ENCODE data around the gene AKAP10. TPM values are rescaled to one million over a fixed set of nuclear protein-coding genes. Genes with fewer than 3 reads are reported as not detected.

Gene AKAP10
- total RNA-seq, 4 donors from 2014 or later: 16.9 to 26.7 (median 21.3) TPM

DNA sequence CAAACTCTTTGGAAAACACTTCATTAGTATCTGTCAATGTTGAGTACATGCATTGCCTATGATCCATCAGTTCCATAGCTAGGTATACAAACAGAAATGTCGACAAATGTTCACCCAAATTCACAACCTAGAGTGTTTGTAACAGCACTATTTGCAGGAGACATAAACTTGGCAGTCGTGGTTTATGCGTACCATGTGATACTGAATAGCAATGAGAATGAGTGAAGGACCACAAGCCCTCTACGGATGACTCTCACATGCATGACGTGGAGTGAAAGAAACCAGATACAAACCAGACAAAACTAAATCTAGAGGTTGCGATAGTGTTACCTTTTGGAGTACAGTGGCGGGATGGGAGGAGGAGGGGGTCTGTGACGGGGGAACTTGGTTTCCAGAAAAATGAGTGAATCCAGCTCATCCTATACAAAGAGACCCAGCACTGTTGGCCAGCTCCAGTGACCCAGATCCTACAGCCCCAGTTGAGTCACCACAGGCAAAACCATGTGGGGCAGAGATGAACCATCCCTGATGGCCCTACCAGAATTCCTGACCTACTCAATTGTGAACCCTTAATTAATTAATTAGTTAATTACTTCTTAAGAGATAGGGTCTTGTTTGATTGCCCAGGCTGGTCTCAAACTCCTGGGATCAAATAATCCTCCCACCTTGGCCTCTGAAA, 94.0 kb downstream of the AKAP10 start:
- H3K27ac ChIP-seq: no peak overlapping the region
- H3K36me3 ChIP-seq: no peaks in the 10 kb centered on the region
- TF ChIP-seq, protein P1, sequence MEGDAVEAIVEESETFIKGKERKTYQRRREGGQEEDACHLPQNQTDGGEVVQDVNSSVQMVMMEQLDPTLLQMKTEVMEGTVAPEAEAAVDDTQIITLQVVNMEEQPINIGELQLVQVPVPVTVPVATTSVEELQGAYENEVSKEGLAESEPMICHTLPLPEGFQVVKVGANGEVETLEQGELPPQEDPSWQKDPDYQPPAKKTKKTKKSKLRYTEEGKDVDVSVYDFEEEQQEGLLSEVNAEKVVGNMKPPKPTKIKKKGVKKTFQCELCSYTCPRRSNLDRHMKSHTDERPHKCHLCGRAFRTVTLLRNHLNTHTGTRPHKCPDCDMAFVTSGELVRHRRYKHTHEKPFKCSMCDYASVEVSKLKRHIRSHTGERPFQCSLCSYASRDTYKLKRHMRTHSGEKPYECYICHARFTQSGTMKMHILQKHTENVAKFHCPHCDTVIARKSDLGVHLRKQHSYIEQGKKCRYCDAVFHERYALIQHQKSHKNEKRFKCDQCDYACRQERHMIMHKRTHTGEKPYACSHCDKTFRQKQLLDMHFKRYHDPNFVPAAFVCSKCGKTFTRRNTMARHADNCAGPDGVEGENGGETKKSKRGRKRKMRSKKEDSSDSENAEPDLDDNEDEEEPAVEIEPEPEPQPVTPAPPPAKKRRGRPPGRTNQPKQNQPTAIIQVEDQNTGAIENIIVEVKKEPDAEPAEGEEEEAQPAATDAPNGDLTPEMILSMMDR (IDR thresholded peaks at IDR 0.05): no peak
- no peak for TF ChIP-seq POLR2AphosphoS5 (IDR thresholded peaks at IDR 0.05)
- TF ChIP-seq POLR2A (IDR thresholded peaks at IDR 0.05): no peak
- no peak for TF ChIP-seq EP300 (IDR thresholded peaks at IDR 0.05)
- H3K27me3 ChIP-seq: no peaks in the 10 kb centered on the region
- DNase-seq (ENCODE audit: low spot score in 2 of 2): no peak
- 79% methylated on average over 8 of the region's 8 CpGs for WGBS
- H3K9me3 ChIP-seq: no peaks in the 10 kb centered on the region
- H3K4me1 ChIP-seq: no peaks in the 10 kb centered on the region
- no peak overlapping the region for H3K4me3 ChIP-seq

DNA sequence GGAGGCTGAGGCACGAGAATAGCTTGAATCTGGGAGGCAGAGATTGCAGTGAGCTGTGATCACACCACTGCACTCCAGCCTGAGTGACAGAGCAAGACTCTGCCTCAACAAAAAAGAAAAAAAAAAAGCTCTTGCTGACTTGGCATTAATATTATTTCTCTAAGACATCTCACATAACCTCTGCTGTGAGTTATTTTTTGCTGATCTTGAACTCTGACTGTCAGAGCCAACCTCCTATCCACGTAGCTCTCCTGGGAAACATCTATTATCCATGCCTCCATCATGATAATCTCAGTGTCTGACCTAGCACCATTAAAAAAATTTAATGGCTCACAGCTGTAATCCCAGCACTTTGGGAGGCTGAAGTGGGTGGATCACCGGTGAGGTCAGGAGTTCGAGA, 97.2 kb downstream of the AKAP10 start:
- no peak overlapping the region for H3K4me3 ChIP-seq
- no peaks in the 10 kb centered on the region for H3K27me3 ChIP-seq
- TF ChIP-seq, protein P1 (IDR thresholded peaks at IDR 0.05): no peak
- TF ChIP-seq POLR2AphosphoS5 (IDR thresholded peaks at IDR 0.05) (no peak), POLR2A (IDR thresholded peaks at IDR 0.05) (no peak)
- no peak for DNase-seq (ENCODE audit: low spot score in 2 of 2)
- H3K9me3 ChIP-seq: no peaks in the 10 kb centered on the region
- 87% methylated on average over 4 of the region's 4 CpGs for WGBS
- no peaks in the 10 kb centered on the region for H3K36me3 ChIP-seq
- H3K4me1 ChIP-seq: no peaks in the 10 kb centered on the region
- H3K27ac ChIP-seq: no peak overlapping the region

DNA sequence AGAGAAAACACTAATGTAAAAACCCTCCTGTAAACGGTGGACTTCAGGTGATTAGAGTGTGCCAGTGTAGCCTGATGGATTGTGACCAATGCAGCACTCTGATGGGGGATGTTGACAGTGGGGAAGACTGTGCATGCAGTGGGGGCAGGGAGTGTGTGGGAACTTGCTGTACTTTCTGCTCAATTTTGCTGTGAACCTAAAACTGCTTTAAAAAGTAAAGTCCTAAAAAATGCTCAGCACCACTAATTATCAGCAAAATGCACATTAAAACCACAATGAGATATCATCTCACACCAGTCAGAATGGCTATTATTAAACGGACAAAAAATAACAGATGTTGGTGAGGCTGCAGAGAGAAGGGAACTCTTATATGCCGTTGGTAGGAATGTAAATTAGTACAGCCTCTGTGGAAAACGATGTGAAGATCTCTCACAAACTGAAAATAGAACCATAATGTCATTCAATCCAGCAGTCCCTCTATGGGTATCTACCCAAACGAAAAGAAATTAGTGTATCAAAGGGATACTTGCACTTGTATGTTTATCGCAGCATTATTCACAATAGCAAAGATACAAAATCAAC, 100.2 kb downstream of the AKAP10 start:
- Histone ChIP-seq H3K27me3 (no peaks in the 10 kb centered on the region), H3K27ac (no peak overlapping the region), H3K36me3 (no peaks in the 10 kb centered on the region), H3K4me1 (no peaks in the 10 kb centered on the region), H3K9me3 (no peaks in the 10 kb centered on the region), H3K4me3 (no peak overlapping the region)
- TF ChIP-seq POLR2A (IDR thresholded peaks at IDR 0.05) (no peak), EP300 (IDR thresholded peaks at IDR 0.05) (no peak), POLR2AphosphoS5 (IDR thresholded peaks at IDR 0.05) (no peak)
- TF ChIP-seq, protein P1 (IDR thresholded peaks at IDR 0.05): no peak
- DNase-seq (ENCODE audit: low spot score in 2 of 2): no peak
- WGBS: 57% methylated on average over 6 of the region's 6 CpGs

DNA sequence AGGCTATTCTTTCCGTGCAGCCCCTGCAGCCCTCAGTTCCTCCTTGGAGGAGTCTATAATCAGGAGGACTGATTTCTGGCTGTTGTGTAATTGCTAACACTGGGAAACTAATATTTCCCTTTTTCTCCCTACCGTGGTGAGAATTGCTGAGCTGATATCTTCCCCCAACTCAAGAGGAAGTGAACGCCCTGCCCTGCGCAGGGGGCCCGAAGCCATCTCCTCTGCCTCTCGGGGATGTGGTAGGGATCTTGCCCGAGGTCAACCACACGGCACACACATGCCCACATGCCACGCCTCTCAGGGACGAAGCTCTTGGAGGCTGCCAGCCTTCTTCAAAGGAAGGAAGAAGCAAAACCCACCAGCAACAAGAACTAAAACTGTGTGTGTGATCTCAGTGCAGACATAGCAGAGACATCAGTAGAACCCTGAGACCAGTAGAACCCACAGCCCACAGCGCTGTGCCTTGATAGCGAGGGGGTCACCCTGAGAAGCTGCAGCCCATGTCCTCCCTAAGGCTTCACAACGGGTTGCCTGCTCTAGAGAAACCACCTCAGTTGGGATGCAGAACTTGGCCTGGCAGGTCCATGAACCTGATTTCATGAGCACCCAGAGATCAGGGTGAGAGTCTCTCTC, 101.0 kb downstream of the AKAP10 start:
- TF ChIP-seq POLR2A (IDR thresholded peaks at IDR 0.05) (no peak), EP300 (IDR thresholded peaks at IDR 0.05) (no peak), POLR2AphosphoS5 (IDR thresholded peaks at IDR 0.05) (no peak)
- TF ChIP-seq, protein P1 (IDR thresholded peaks at IDR 0.05): no peak
- peak in 1 of 2 donors; percentile 66 for DNase-seq (ENCODE audit: low spot score in 2 of 2)
- no peaks in the 10 kb centered on the region for H3K4me1 ChIP-seq
- no peak overlapping the region for H3K27ac ChIP-seq
- H3K27me3 ChIP-seq: no peaks in the 10 kb centered on the region
- no peak overlapping the region for H3K4me3 ChIP-seq
- WGBS: 66% methylated on average over 12 of the region's 13 CpGs
- no peaks in the 10 kb centered on the region for H3K36me3 ChIP-seq
- no peaks in the 10 kb centered on the region for H3K9me3 ChIP-seq

DNA sequence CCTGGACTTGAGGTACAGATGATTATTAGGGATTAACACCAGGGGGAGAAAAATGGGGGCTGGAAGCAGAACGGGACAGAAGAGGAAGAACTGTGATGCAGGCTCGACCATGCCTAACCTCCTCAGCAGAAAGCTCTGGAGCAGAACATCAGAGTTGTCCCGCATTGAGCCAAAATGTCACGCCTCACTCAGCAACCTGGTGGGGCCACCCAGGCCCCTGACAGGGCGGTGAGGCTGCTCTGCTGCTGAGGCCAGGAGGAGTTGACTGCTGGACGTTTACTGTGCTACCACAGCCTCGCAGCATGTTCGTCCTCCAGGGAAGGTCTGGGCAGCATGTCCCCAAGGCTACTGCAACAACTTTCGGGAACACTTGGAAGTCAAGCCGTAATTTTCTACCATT, 103.4 kb downstream of the AKAP10 start:
- Histone ChIP-seq H3K4me3 (no peak overlapping the region), H3K27ac (no peak overlapping the region), H3K9me3 (no peaks in the 10 kb centered on the region), H3K27me3 (no peaks in the 10 kb centered on the region), H3K36me3 (no peaks in the 10 kb centered on the region), H3K4me1 (no peaks in the 10 kb centered on the region)
- WGBS: 81% methylated on average over 10 of the region's 10 CpGs
- peak in 1 of 2 donors; percentile 41 for DNase-seq (ENCODE audit: low spot score in 2 of 2)
- TF ChIP-seq EP300 (IDR thresholded peaks at IDR 0.05) (no peak), POLR2A (IDR thresholded peaks at IDR 0.05) (no peak), POLR2AphosphoS5 (IDR thresholded peaks at IDR 0.05) (no peak)
- TF ChIP-seq, protein P1 (IDR thresholded peaks at IDR 0.05): no peak

Data from suprapubic skin (tissue), 4 donors.